ENCODE data around the gene MBOAT7.

Gene MBOAT7

DNA sequence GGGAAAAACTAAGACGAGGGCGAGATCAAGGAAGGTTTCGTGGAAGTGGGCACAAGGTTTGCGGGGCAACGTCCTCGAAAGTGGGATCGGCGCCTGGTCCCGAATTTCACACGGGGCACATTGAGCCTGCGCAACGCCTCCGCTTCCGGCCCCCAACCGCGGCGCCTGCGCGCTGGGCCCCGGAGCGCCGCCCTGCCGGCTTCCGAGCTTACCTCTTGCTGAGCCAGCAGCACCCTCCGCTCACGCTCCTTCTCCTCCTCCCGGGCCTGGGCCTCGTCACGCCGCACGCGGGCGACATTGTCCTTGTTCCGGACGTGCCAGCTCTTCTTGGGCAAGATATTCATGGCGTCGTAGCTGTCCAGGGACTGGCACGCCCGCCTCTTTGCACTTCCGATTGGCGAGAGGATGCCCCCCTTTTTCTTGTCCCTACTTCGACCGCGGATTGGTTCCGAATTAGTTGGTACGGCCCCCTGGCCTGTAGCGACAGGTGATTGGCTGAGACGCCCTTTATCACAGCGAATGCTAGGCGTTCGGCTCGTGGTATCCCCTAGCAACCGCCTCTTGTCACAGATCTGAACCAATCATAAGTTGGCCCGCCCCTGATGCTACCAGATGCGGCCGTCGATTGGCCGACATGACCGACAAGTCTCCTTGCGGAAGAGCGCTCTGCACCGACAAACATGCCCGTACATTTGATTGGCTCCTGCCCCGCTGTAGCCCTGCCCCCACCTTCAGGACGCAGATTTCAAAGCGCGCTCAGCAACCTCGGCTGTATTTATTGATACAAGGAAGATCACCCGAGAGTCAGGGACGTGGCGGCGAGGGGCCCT lies 29.8 kb downstream of the MBOAT7 start, which contains the start of gene LENG1:
Gene LENG1 (minus strand): TSS at position 370 of the 830 bp plus-strand sequence. CDS start 26 bp downstream, at position 344.
- TF ChIP-seq, protein P1, sequence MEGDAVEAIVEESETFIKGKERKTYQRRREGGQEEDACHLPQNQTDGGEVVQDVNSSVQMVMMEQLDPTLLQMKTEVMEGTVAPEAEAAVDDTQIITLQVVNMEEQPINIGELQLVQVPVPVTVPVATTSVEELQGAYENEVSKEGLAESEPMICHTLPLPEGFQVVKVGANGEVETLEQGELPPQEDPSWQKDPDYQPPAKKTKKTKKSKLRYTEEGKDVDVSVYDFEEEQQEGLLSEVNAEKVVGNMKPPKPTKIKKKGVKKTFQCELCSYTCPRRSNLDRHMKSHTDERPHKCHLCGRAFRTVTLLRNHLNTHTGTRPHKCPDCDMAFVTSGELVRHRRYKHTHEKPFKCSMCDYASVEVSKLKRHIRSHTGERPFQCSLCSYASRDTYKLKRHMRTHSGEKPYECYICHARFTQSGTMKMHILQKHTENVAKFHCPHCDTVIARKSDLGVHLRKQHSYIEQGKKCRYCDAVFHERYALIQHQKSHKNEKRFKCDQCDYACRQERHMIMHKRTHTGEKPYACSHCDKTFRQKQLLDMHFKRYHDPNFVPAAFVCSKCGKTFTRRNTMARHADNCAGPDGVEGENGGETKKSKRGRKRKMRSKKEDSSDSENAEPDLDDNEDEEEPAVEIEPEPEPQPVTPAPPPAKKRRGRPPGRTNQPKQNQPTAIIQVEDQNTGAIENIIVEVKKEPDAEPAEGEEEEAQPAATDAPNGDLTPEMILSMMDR (conservative IDR thresholded peaks at IDR 0.05; ENCODE audit: low read depth, low read length): 0 out of 2 replicates have a peak, but pooled peaks have one; percentile 37
- peak within 1 kb of the TSS; percentile 97 for H3K4me2 ChIP-seq
- peak within 1 kb of the TSS; percentile 65 for H3K9ac ChIP-seq
- H3K27me3 ChIP-seq (ENCODE audit: insufficient read depth, low read depth): no peaks in the 10 kb centered on the region; the same call in 1 of the 2 replicates
- H2AFZ ChIP-seq (ENCODE audit: low read depth): peak within 1 kb of the TSS; percentile 52
- no peaks in the 10 kb centered on the region for H4K20me1 ChIP-seq (ENCODE audit: insufficient read depth)
- peaks cover 32% of the 10 kb centered on the region for H3K4me1 ChIP-seq (ENCODE audit: low read depth, poor library complexity, severe bottlenecking)
- H3K79me2 ChIP-seq (ENCODE audit: insufficient read depth, low read depth): peaks cover 13% of the 10 kb centered on the region; the same call in 1 of the 2 replicates
- no peaks in the 10 kb centered on the region for H3K36me3 ChIP-seq (ENCODE audit: insufficient read depth)
- H3K27ac ChIP-seq: peak within 1 kb of the TSS; percentile 57
- H3K4me3 ChIP-seq (IDR thresholded peaks at IDR 0.05; ENCODE audit: insufficient read depth, low read depth, low read length): no peak within 1 kb of the TSS

DNA sequence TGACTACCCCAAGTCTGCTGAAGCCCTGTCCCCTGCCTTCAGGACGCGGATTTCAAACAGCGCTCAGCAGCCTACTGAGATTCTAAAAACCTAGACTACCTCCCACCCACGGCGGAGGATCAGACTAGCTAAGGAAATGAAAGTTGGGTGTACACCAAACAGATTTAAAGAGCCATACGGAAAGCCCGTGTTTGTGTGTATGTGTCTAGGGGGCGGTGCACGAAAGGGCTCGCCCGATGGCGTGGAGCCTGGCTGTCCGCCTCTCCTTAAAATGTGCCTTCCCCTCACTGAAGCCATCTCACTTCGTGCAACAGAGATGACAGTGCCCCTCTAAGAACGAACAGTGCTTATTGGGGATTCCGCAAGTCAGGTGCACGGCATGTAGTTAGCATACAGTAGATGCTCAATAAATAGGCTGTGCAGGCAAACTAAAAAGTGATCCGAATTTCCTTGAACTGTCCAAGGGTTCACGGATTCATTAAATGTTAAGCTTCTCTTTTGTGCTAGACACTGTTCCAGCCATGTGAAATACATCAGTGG lies 30.5 kb downstream of the MBOAT7 start:
- Histone ChIP-seq H3K4me3 (IDR thresholded peaks at IDR 0.05; ENCODE audit: insufficient read depth, low read depth, low read length) (no peak overlapping the region), H3K4me1 (ENCODE audit: low read depth, poor library complexity, severe bottlenecking) (peaks cover 37% of the 10 kb centered on the region), H3K4me2 (peak overlapping the region; percentile 97), H3K9ac (peak overlapping the region; percentile 28), H2AFZ (ENCODE audit: low read depth) (peak overlapping the region; percentile 32; the same call in 1 of the 2 replicates), H3K27me3 (ENCODE audit: insufficient read depth, low read depth) (no peaks in the 10 kb centered on the region; the same call in 1 of the 2 replicates), H3K36me3 (ENCODE audit: insufficient read depth) (no peaks in the 10 kb centered on the region), H3K79me2 (ENCODE audit: insufficient read depth, low read depth) (peaks cover 13% of the 10 kb centered on the region; the same call in 1 of the 2 replicates), H3K27ac (peak overlapping the region; percentile 57), H4K20me1 (ENCODE audit: insufficient read depth) (no peaks in the 10 kb centered on the region)
- TF ChIP-seq, protein P1 (conservative IDR thresholded peaks at IDR 0.05; ENCODE audit: low read depth, low read length): no peak

DNA sequence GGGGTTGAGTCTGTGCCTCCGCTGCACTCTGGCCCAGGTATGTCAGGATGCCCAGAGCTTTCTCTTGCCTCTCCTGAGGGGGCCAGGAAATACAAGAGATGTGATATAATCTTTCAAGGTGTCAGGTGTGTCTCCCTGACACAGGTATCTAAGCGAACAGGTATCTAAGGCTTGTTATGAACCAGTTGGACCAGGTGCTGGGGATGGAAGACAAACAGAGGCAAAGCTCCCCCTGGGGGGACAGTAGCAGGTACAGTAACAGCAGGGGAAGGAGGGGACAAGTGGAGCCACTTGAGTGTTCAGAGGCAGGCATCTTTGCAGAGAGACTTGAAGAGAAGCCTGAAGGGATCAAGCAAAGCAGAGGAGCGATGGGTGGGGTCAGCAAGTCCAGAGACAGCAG lies 32.4 kb downstream of the MBOAT7 start:
- Histone ChIP-seq H3K4me2 (no peak overlapping the region), H3K36me3 (ENCODE audit: insufficient read depth) (0 out of 2 replicates have a peak, but pooled peaks cover 3% of the 10 kb centered on the region), H4K20me1 (ENCODE audit: insufficient read depth) (no peaks in the 10 kb centered on the region), H3K4me1 (ENCODE audit: low read depth, poor library complexity, severe bottlenecking) (peaks cover 31% of the 10 kb centered on the region), H2AFZ (ENCODE audit: low read depth) (no peak overlapping the region), H3K4me3 (IDR thresholded peaks at IDR 0.05; ENCODE audit: insufficient read depth, low read depth, low read length) (no peak overlapping the region), H3K9ac (no peak overlapping the region), H3K27me3 (ENCODE audit: insufficient read depth, low read depth) (no peaks in the 10 kb centered on the region), H3K27ac (no peak overlapping the region), H3K79me2 (ENCODE audit: insufficient read depth, low read depth) (peaks cover 13% of the 10 kb centered on the region; the same call in 1 of the 2 replicates)
- TF ChIP-seq, protein P1 (conservative IDR thresholded peaks at IDR 0.05; ENCODE audit: low read depth, low read length): no peak

DNA sequence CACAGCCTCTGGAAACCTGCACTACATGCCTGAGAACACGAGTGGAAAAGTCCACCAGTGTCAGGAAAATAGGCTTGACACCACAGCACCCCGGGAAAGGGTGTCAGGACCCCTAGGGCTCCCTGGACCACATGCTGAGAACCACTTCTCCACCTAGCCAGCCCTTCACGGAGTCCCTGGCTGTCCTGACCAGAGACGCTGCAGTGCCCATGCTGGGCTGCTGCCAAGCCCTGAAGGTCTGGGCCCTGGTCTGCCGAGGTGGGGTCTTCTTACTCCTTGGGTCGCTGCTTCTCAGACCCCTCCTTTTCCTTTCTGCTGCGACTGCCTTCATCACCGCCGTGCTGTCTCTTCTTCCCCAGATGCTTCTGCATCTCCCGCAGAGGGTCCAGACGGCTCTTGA lies 32.9 kb downstream of the MBOAT7 start:
- H3K27me3 ChIP-seq (ENCODE audit: insufficient read depth, low read depth): no peaks in the 10 kb centered on the region
- H3K27ac ChIP-seq: no peak overlapping the region
- TF ChIP-seq, protein P1 (conservative IDR thresholded peaks at IDR 0.05; ENCODE audit: low read depth, low read length): no peak
- H3K36me3 ChIP-seq (ENCODE audit: insufficient read depth): 0 out of 2 replicates have a peak, but pooled peaks cover 3% of the 10 kb centered on the region
- H3K4me3 ChIP-seq (IDR thresholded peaks at IDR 0.05; ENCODE audit: insufficient read depth, low read depth, low read length): no peak overlapping the region
- no peak overlapping the region for H3K4me2 ChIP-seq
- H3K79me2 ChIP-seq (ENCODE audit: insufficient read depth, low read depth): peaks cover 13% of the 10 kb centered on the region; the same call in 1 of the 2 replicates
- no peak overlapping the region for H2AFZ ChIP-seq (ENCODE audit: low read depth)
- H3K4me1 ChIP-seq (ENCODE audit: low read depth, poor library complexity, severe bottlenecking): peaks cover 27% of the 10 kb centered on the region
- H4K20me1 ChIP-seq (ENCODE audit: insufficient read depth): no peaks in the 10 kb centered on the region
- no peak overlapping the region for H3K9ac ChIP-seq
